NCI-H187 (cell line): Measurements from ENCODE around the gene PIP4K2C.

Experiments used
- DNase-seq, 2 experiments: peaks; one replicate each; lab custom pipeline; 2025; lab: John Stamatoyannopoulos, UW

The PIP4K2C gene

DNA sequence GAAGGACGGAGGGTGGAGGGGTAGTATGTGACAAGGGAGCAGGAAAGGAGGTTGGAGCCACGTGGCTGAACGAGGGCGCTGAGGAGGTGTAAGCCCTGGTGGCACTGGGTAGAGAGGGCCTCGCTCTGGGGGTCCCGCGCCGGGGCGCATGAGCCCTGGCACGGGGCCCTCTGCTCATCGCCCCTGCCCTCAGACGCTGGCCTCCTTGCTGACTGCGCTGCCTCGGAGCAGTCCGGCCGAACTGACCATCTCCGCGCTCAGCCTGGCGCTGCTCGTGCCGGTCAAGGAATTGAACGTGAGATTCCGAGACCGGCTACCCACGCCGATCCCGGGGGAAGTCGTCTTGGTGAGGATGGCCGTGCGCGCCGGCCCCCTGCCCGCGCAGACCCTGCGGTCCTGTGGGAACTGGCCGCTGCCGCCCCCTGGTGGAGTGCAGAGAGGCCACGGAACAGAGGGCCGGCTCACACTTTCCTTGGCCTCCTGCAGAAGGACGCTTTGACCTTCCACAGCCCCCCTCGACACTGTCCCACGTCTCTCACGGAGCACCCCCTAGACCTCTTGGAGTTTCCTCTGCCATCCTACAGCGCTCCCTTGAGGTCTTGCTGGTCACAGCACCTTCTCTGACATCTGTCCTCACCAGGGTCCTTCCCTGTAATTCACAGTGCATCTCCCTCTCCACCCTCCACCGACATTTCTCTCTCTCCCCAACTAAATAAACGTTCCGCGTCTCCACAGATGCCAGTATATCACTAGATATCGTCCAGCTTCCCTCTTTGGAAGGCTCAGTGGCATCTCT, 30.7 kb downstream of the PIP4K2C start:
- peak; percentile 25 to 30 for DNase-seq

DNA sequence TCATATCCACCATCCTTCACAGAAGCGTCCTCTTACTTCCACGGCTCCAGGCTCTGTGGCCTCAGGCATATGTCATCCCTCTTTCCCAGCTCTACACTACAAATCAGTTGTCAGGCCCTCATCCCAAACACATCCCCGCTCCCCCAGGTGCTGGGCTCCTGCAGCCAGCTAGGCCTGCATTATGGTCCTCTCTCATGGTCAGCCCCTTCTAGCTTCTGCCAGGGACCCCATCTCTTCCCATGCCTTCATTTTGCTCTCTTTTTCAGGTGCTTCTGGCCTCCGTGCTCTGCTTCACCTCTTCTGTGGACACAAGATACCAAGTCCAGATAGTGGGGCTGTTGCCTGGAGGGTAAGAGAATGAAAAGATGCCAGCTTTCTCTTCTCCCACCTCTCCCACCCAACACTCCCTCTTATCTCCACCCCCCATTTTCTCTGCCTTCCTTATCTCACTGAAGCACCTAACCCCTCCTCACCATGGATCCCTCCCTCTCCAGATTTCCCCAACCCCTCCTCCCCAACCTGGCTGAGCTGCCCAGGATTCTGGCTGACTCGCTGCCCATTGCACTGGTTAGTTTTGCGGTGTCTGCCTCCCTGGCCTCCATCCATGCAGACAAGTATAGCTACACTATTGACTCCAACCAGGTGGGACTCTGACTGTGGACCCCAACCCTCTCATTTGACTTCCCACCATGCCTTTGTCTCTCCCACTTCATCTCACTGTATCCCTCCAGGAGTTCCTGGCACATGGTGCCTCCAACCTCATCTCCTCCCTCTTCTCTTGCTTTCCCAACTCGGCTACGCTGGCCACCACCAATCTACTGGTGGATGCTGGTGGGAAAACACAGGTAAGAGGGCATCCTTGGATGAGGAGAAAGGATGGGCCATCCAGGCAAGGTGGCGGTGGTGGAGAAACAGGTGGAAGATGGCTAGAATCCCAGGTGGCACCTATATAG, 31.6 kb downstream of the PIP4K2C start:
- DNase-seq: no peak

DNA sequence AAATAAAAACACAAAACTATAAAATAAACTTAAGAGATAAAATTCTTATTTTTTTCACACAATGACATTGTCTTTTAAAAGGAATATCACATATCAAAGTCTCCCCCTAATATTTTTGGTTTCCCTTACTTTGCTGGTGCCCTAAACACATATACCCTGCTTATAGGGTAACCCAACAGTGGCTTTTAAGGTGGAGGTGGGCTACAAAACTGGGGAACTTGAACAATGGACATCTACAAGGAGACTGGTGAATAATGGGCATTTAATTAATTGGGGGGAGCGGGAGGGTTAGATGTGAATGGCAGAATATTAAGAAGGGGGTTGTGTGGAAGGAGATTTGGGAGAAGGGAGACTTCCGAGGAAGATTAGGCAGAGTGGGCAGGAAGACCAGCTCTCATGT, 32.4 kb downstream of the PIP4K2C start:
- DNase-seq: no peak

DNA sequence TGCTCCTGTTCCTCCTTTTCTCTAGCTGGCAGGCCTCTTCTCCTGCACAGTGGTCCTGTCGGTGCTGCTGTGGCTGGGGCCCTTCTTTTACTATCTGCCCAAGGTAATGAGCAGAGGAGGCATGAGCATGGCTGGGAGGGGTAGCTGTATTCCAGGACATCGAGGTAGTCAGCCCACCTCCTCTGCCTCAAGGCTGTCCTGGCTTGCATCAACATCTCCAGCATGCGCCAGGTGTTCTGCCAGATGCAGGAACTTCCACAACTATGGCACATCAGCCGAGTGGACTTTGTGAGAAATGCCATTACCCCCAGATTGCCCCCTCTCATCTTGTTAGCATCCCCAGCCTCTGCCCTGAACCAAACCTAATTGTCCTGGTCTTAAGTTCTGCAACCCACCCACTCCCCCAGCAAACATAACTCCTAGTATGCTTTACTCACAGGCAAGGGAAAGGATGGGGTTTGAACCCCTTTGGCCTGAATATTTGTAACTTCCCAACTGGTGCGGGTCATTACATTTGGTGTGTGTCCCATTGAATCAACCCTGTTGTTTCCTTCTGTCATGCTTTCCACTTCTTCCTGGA, 32.9 kb downstream of the PIP4K2C start:
- DNase-seq: no peak

DNA sequence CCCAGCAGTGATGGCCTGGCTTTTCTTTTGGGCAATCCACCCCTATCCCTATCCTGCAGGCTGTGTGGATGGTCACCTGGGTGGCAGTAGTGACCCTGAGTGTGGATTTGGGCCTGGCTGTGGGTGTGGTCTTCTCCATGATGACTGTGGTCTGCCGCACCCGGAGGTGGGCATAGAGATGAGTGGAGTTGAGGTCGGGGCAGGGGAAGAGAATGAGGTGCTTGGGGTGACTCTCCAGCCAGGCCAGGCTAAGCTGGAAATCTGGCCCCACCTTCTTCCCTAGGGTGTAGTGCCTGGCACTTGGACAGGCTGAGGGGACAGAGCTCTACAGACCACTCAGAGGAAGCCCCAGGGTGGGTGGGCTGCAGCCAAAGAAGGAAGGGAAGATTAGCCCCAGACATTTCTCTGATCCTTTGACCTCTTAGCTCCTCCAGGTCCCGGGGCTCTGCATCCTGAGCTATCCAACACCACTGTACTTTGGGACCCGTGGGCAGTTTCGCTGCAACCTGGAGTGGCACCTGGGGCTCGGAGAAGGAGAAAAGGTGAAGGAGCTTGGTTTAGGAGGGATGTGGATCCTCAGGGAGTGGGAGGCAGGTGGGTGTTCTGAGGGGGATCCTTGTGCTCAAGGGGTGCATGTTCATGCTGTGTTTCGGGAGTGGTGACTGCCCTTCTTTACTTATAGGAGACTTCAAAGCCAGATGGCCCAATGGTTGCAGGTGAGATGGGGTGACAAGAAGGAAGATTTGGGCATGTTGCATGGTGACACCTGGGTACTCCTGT, 33.6 kb downstream of the PIP4K2C start:
- no peak for DNase-seq

DNA sequence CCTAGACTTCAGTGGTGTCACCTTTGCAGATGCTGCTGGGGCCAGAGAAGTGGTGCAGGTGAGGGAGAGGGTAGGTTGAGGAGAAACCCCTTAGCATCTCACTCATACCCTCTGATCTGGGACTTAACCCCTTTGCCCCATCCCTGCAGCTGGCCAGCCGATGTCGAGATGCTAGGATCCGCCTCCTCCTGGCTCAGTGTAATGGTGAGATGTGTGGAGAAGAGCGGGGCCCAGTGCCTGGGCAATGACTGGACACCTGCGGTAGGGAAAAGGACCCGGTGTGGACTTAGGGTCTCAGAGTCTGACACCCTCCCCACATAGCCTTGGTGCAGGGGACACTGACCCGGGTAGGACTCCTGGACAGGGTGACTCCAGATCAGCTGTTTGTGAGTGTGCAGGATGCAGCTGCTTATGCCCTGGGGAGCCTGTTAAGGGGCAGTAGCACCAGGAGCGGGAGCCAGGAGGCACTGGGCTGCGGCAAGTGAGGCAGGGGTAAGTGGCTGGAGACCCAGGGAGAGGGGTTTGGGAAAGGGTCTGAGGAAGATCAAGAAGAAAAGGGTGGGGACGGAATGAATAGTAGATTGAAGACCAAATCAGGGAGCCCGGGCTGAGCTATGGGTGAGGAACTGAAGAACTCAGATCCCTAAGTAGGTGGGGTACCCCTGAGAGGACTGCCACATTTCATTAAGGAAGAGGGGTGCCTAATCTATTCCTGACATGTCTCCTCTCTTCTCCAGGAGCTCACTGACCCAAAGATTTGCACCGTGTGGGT, 34.5 kb downstream of the PIP4K2C start:
- DNase-seq: no peak

DNA sequence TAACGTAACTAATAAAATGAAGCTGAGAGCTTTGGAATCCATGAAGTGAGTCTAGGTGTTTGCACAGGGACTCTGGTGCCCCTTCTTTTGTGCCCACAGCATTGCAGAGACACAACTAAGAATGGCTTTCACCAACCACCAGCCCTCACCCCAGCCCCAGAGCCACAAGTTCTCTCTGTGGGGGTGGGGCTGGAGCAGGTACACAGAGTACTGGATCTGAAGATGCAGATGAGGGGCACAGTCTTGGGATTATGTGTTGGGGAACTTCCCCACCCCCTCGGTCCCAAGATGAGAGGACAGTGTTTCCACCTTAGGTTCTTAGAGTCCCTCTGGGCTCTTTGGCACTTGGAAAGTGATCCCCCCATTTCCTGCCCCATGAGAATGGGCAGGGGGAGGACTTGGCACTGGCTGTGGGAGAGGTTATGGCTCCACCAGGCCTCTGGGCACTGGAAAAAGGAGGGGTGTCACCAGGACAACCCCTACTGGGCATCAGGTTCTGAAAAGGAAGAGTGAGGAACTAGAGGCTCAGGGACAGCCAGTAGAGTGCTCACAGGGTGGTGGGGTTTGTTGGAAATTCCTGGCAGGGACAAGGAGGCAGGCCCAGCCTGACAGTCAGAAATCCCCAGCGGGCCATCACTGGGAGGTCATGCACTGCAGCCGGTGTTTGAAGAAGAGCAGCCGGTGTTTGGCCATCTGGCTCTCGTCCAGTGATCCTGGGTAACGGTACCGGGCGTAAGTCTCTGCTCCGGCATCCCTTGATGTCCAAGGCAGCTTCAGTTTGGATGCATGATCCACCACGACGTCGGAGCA, 35.3 kb downstream of the PIP4K2C start:
- DNase-seq: no peak

DNA sequence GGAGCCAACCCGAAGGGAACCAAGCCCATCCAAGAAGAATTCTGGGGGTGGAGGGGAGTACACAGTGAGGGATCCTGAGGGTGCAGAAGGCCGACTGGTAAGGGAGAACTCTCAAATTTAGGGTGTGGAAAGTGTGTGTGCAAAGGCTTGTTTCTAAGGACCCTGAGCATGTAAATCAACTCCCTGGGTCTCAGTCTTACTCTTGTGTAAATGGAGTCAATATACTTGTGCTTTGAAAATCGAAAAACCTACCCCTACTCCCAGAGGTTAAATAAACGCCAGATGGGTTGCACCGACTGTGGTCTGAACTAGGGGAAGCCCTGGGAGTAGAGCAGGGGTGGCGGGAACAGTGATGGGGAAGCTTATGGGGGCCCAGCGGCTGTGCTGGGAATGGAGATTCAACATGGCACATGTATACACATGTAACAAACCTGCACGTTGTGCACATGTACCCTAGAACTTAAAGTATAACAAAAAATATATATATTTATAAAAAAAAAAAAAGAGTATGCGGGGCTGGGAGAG, 36.0 kb downstream of the PIP4K2C start:
- no peak for DNase-seq

DNA sequence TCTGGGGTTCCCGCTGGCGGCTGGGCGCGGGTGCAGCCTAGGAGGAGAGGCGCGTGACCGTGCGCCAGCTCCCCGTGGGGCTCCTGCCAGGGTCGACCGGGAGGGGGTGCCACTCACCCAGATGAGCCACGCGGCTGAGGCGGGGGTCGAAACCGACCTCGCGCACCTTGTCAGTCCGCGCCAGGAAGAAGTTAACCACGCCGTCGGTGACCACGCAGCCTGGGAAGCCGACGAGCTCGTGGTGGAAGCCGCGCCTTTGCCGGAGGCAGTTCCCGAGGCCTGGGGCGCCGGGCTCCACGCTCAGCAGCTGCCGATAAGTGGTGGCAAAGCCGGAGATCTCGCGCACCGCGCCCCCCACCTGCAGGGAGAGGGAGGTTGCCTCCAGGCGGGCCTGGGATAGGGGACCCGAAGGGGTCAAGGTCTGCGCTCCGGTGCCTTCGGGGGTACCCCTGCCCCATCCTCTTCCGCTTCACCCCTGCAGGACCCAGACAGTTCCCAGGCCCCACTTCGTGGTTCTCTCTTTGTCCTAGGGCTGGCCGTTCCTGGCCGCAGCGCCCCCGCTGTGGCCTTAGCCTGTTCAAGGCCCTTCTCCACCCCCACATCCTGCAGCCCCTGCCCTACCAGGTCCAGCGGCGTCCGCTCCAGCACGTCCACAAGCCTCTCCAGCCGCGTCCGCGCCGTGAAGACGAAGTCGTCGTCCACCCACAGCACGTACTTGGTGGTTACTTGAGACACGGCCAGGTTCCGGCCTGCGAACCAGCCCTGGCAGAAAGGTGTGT, 36.7 kb downstream of the PIP4K2C start:
- no peak for DNase-seq

DNA sequence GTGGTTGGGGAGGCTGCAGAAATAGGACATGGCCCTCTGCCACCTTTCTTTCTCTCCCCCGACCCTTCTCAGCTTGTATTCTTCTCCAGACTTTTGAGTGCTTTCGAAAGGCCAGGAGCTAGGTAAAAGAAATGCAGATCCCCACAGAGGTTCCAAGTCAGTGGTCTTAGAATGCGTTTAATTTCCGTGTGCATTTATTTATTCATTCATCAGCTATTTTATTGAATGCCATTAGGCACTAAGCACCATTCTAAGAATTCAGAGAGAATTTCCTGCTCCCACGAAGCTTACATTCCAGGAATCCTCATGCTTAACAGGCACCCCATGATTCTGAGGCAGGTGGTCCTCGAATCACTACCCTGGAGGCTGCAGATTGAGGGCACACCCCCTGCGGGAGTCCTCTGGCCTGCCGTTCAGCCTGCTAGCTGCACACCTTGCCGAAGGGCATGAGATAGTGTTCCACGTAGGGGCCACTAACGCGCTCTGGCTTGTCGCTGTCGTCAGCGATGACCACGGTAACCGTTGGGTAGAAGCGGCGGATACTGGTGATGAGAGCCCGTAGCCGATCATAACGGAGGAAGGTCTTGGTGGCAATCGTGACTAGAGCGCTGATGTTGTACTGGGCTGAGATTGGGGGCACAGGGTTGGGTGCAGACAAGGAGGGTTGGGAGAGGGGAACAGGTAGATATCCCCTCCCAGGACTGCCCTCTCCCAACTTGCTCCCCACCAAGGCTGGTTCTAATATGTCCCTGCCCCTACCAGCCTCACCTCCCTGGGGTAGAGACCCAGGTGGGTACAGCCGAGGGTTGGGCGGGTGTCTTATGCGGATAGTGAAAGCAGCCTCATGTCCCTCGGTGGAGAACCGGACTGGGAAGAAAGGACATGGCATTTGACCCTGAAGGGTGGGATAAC, 37.5 kb downstream of the PIP4K2C start:
- DNase-seq: no peak

DNA sequence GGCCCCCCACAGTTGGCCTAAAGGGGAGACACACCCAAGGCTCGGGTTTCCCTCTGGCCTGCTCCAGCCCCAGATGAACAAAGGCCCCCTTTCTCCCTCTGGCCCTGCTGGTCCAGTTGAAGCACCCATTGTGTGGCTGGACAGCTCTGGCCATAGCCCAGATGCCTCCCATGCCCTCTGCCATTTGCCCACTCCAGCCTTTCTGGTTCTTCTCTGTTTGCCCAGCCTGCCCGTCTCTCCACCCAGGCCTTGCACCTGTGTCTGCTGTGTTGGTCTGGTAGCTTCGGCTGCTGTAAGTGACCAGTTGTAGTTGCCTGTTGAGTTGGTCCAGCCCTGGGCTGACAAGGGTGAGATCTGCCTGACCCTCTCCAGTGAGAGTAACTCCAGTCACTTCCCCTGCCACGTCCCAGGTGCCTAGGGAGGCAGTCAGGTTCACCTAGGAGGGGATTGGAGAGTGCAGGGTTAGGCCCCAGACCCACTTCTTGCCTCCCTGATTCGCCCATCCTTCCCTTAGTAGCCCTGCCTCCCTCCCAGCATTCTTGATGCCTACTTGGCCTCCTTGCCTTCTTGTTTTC, 39.0 kb downstream of the PIP4K2C start:
- DNase-seq: no peak

DNA sequence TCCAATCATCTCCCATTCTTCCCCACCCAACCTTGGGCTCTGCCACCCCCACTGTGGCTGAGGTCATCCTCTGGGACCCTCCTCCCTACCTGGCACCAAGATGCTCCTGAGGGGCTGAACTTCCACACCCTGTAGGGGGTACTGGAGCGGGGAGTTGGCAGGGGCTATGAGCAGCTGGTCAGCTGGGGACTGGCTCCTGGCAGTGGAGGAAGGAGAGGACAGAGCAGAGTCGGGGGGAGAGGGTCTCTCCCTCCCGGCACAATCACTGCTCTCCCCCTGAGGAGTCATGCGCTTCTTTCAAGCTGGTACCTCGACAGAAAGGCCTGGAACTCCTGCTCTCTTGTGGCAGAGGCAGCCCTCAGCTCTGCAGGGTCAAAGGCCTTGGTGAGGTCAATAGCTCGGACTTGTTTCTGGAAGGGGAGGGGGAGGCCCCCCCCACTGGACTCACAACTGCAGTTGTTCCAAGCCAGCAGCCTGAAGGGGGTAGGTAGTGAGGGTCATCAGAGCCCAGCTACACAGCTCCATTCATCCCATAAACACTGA, 40.0 kb downstream of the PIP4K2C start:
- no peak for DNase-seq

DNA sequence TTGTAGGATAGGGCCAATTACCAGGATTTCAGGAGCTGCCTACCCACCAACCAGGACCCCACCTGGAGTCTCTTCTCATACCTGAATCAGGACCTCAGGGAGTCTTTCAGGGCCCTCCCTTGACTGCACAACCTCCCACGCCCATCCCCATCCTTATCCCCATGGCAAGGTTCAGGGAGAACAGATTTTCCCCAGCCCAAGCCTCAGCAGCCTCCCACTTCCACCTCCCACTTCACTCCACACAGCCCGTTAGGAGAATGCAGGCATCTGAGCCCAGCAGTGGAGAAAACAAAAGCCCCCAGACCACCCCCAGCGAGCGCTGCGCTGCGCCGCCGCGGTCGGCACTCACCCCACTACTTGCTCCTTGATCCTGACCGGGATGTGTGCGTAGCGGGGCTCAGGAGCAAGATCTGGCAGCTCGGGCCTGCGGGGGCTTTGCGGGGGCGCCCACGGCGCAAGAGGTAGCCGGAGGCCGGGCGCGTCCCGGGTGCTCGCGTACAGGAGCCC, 40.6 kb downstream of the PIP4K2C start:
- no peak for DNase-seq

DNA sequence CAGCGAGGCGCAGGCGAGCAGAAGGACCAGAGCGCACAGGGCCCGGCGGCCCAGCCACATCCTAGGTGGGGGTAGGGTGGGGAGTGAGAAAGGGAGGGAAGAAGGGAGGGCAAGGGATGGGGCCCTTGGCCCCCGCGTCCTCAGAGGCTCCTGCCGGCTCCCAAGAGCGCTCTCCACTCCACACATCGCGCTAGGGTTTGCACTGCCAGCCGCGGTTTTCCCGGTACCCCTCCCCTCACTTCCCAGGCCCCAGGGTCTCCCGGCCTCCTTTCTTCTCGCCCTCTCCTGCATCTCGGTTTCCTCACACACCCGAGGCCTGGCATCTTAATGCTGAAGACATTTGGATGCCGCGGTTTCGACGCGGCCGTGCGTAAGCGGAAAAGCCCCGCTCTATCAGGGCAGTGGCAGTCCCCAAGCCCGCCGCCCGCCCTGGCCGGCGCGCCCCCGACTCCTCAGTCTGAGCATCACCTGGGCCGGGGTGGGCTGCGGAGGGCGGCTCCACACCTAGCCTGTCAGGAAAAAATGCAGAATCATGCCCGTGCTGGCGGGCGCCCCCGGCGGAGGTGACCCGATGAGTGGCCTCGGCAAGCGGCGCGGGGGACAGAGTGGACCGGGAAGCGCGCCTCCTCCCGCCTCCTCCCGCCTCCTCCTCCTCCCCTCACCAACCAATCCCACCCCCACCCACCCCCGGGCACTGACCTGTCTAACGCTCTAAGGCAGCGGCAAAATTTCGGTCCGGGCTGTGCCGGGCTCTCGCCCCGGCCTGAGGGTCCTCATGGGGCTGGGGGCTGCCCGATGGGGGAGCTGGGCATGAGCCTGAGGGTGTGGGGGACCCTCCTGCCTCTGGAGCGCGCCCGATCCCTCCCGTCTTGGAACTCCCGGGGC, 41.3 kb downstream of the PIP4K2C start:
- DNase-seq: no peak

DNA sequence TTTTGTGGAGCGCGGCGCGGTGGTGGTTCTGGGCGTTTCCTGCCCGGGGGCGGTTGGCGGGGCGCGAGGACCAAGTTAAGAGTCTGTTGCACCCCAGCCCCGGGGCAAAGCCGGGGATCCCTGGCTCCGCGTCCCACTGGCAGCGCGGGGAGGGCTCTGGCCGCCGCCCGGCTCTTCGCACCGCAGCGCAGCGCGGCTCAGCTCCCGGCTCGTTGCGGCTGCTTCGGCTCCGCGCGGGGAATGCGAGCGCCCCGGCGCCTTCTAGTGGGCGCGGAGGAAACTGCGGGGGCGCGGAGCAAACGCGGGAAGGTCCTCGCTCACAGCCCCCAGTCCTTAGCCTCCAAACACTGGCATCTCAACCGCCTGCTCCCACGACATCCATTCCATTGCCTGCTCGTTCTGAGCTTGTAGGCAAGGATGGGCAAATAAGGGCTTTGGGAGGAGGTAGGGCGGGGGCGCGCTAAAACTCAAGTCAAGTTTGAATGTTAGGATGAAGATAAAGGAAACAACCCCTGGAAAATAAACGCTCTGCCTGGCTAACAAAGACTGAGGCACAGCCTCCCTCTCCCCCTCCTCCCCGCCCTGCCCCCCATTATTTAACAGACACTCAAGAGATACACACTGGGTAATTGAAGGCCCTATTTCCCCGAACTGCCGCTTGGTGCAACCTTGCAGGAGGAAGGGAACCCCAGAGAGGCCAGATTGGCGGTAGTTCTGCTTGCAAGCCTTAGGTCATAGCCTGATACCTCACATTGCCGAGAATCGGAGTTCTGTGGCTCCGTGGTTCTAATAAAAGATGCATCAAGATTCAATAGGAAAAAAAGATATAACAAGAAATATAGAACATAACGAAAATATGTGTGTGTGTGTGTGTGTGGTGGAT, 42.2 kb downstream of the PIP4K2C start, which contains the start of gene B4GALNT1:
Gene B4GALNT1 (minus strand): TSS at position 244 of the 883 bp plus-strand sequence. CDS start 1,069 bp downstream, outside the sequence.
- DNase-seq: peak; percentile 54 to 63
